ENCODE results near the gene NCK2.

NCK2 gene

GRCh38 chr2:105867587-105867986 lies 122.9 kb downstream of the NCK2 start:
- no peak overlapping the region for H3K4me3 ChIP-seq (ENCODE audit: low read length)
- H3K9me3 ChIP-seq (ENCODE audit: low read length): peaks cover 5% of the 10 kb centered on the region
- H2AFZ ChIP-seq (ENCODE audit: low read depth, low read length): no peak overlapping the region
- peaks cover 4% of the 10 kb centered on the region for H3K4me1 ChIP-seq (ENCODE audit: insufficient read depth, low read length)
- peaks cover 14% of the 10 kb centered on the region for H3K36me3 ChIP-seq (ENCODE audit: insufficient read depth, low read length)
- no peaks in the 10 kb centered on the region for H3K27me3 ChIP-seq (ENCODE audit: insufficient read depth, low read length)

GRCh38 chr2:105868060-105868459 lies 123.3 kb downstream of the NCK2 start:
- Histone ChIP-seq H3K4me1 (ENCODE audit: insufficient read depth, low read length) (peaks cover 8% of the 10 kb centered on the region), H3K9me3 (ENCODE audit: low read length) (peaks cover 5% of the 10 kb centered on the region), H3K27me3 (ENCODE audit: insufficient read depth, low read length) (no peaks in the 10 kb centered on the region), H3K36me3 (ENCODE audit: insufficient read depth, low read length) (peaks cover 11% of the 10 kb centered on the region), H2AFZ (ENCODE audit: low read depth, low read length) (no peak overlapping the region), H3K4me3 (ENCODE audit: low read length) (no peak overlapping the region)

DNA sequence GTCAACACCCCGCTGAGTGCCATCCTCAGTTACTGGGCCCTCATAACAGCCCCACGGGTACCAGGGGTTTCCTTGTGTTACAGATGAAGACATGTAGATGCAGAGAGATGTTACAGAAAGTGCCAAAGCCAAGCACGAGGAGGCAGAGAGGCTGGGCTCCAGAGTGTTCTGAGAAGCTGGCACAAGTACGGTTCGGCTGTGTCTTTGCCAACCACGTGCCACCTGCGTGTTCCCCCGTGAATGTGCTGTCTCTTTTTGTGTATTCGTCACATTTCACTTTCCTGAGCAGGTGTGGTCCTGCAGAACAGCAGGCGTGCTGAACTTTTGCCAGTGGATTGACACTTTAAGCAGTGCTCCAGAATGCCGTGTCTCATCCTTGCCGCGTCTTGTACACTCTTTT lies 124.6 kb downstream of the NCK2 start:
- H3K27me3 ChIP-seq (ENCODE audit: insufficient read depth, low read length): no peaks in the 10 kb centered on the region
- peaks cover 8% of the 10 kb centered on the region for H3K36me3 ChIP-seq (ENCODE audit: insufficient read depth, low read length)

GRCh38 chr2:105870062-105870461 lies 125.3 kb downstream of the NCK2 start:
- Histone ChIP-seq H3K36me3 (ENCODE audit: insufficient read depth, low read length) (peaks cover 8% of the 10 kb centered on the region), H3K27me3 (ENCODE audit: insufficient read depth, low read length) (no peaks in the 10 kb centered on the region), H3K4me1 (ENCODE audit: insufficient read depth, low read length) (peaks cover 12% of the 10 kb centered on the region), H2AFZ (ENCODE audit: low read depth, low read length) (no peak overlapping the region), H3K9me3 (ENCODE audit: low read length) (peaks cover 5% of the 10 kb centered on the region), H3K4me3 (ENCODE audit: low read length) (no peak overlapping the region)

More for the DNA sequence above, 124.6 kb downstream of the NCK2 start:
- Histone ChIP-seq H2AFZ (ENCODE audit: low read depth, low read length) (no peak overlapping the region), H3K4me1 (ENCODE audit: insufficient read depth, low read length) (peaks cover 12% of the 10 kb centered on the region), H3K9me3 (ENCODE audit: low read length) (peaks cover 5% of the 10 kb centered on the region), H3K4me3 (ENCODE audit: low read length) (no peak overlapping the region)

DNA sequence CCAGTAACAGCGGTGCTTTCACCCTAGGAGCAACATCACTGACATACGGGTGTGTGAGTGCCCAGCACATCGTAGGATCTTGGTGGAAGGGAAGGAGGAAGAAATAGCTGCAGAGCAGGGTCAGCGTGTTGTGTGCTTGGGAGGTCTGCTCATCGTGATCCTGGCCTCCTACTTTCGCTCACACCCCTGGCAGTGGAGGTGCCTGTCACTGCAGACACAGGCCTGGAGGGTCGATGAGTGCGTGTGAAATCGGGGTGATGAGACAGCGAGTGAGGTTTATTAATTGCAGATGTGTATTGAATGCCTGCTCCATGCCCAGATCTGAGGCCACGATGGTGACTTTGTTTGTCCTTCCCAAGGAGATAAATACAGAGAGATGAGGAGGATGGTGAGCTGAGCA lies 126.1 kb downstream of the NCK2 start:
- Histone ChIP-seq H3K4me3 (ENCODE audit: low read length) (no peak overlapping the region), H3K27me3 (ENCODE audit: insufficient read depth, low read length) (no peaks in the 10 kb centered on the region), H3K36me3 (ENCODE audit: insufficient read depth, low read length) (peaks cover 8% of the 10 kb centered on the region), H3K4me1 (ENCODE audit: insufficient read depth, low read length) (peaks cover 12% of the 10 kb centered on the region), H2AFZ (ENCODE audit: low read depth, low read length) (no peak overlapping the region), H3K9me3 (ENCODE audit: low read length) (peaks cover 5% of the 10 kb centered on the region)

DNA sequence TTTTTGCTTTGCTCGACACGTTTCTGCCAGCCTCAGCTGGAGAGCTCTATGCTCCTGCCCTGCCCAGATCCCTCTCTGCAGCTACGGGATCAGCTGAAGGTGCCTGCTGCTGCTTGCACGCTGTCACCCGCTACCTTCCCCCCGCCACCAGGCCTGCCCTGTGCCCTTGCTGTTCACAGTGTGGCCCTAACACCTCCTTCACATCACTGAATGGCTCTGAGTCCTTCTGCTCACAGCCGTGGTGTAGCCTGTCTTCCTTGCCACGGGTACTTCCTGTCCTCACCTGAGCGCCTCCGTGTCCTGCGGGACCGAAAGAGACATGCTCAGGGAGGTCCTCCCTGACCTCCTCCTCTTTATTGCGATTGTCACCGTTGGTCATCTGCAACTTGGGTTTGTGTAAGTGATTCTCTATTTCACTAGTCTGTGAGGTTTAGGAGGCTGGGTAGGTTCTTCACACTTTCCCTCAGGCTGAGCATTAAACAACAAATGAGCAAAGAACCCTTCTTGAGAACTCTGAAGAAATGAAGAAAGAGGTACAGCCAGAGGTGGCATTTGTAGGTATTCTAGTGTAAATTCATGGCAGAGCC lies 127.5 kb downstream of the NCK2 start:
- Histone ChIP-seq H3K4me3 (ENCODE audit: low read length) (no peak overlapping the region), H3K9me3 (ENCODE audit: low read length) (peaks cover 8% of the 10 kb centered on the region), H2AFZ (ENCODE audit: low read depth, low read length) (no peak overlapping the region), H3K36me3 (ENCODE audit: insufficient read depth, low read length) (peaks cover 11% of the 10 kb centered on the region), H3K27me3 (ENCODE audit: insufficient read depth, low read length) (no peaks in the 10 kb centered on the region), H3K4me1 (ENCODE audit: insufficient read depth, low read length) (peaks cover 7% of the 10 kb centered on the region)

DNA sequence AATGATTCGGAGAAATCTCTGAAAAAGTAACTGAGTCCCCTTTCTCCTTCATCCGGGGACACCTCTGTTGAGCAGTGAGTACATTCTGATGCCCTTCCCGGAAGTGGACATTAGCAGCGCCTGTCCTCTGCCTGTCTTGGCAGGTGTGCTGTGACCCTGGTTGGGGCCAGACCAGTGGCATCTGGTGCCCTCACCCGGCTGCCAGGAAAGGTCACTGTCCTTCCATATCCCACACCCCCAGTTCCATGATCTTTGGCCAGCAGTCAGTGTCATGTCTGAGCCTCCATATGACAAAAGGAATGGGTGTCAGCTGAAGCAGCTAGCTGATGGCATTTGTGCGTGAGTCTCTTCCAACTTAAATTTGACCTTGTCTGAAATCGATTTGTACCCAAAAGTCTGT lies 128.1 kb downstream of the NCK2 start:
- Histone ChIP-seq H3K4me3 (ENCODE audit: low read length) (no peak overlapping the region), H3K9me3 (ENCODE audit: low read length) (peaks cover 8% of the 10 kb centered on the region), H3K4me1 (ENCODE audit: insufficient read depth, low read length) (peaks cover 7% of the 10 kb centered on the region), H3K36me3 (ENCODE audit: insufficient read depth, low read length) (peaks cover 14% of the 10 kb centered on the region), H2AFZ (ENCODE audit: low read depth, low read length) (no peak overlapping the region), H3K27me3 (ENCODE audit: insufficient read depth, low read length) (no peaks in the 10 kb centered on the region)

DNA sequence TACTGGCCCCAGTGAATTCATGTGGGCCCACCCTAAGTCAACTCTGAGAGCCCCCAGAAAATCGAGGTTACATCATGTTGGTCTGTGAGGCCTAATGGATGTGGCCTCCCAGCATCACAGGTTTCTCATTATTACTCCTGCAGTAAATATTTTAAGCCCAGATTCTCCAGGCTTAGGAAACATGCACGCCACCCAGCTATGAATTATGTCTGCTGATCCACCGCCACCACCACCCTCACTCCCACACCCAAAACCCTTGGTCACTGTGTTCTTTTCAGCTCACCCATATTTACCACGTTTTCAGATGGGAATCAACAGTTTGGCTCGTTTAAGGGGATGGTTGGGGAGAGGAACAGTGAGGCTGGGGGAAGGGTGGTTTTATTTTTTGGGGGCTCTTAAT lies 128.6 kb downstream of the NCK2 start:
- Histone ChIP-seq H3K27me3 (ENCODE audit: insufficient read depth, low read length) (no peaks in the 10 kb centered on the region), H3K9me3 (ENCODE audit: low read length) (peaks cover 8% of the 10 kb centered on the region), H3K4me3 (ENCODE audit: low read length) (no peak overlapping the region), H3K36me3 (ENCODE audit: insufficient read depth, low read length) (peaks cover 17% of the 10 kb centered on the region), H3K4me1 (ENCODE audit: insufficient read depth, low read length) (peaks cover 7% of the 10 kb centered on the region), H2AFZ (ENCODE audit: low read depth, low read length) (no peak overlapping the region)

- peaks cover 7% of the 10 kb centered on the region for H3K4me1 ChIP-seq (ENCODE audit: insufficient read depth, low read length)
- no peak overlapping the region for H2AFZ ChIP-seq (ENCODE audit: low read depth, low read length)
- H3K27me3 ChIP-seq (ENCODE audit: insufficient read depth, low read length): no peaks in the 10 kb centered on the region
- no peak overlapping the region for H3K4me3 ChIP-seq (ENCODE audit: low read length)
- peaks cover 11% of the 10 kb centered on the region for H3K9me3 ChIP-seq (ENCODE audit: low read length)
- peaks cover 20% of the 10 kb centered on the region for H3K36me3 ChIP-seq (ENCODE audit: insufficient read depth, low read length)
Measured at GRCh38 chr2:105873721-105874120, 129.0 kb downstream of the NCK2 start.

DNA sequence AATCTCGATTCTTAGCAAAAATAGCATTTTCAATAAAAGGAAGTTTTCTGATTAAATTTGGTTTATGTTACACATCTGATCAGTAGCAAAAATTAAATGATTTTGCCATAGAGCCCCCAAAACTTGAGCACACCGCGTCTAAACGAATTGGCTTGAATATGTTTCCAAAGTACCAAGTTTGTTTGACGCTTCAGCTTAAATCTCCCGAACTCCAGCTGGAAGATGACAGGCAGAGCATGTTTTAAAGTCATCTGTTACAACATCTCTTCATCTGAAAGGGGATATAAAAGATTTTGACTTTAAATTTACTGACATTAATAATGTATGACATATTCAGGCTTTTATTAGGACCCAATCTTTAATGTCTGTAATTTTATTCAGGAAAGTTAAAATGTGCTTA lies 129.8 kb downstream of the NCK2 start:
- Histone ChIP-seq H3K4me1 (ENCODE audit: insufficient read depth, low read length) (peaks cover 7% of the 10 kb centered on the region), H3K36me3 (ENCODE audit: insufficient read depth, low read length) (peaks cover 20% of the 10 kb centered on the region), H3K9me3 (ENCODE audit: low read length) (peaks cover 16% of the 10 kb centered on the region), H3K4me3 (ENCODE audit: low read length) (no peak overlapping the region), H2AFZ (ENCODE audit: low read depth, low read length) (no peak overlapping the region), H3K27me3 (ENCODE audit: insufficient read depth, low read length) (no peaks in the 10 kb centered on the region)

DNA sequence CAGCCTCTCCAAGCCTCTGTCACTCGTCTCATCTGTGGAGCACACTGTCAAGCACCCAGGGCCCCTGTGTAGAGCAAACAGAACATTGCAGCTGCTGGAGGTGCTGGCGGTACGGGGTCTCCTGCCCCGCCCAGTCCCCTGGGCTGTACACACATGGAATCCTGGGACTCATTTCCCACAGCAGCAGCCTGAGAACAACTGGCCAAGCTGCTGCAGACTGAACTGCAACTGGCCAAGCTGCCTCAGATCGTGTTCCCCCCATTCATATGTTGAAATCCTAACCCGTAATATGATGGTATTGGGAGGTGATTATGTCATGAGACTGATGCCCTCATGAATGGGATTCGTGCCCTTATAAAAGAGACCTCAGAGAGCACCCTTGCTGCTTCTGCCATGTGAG lies 130.5 kb downstream of the NCK2 start:
- Histone ChIP-seq H2AFZ (ENCODE audit: low read depth, low read length) (no peak overlapping the region), H3K9me3 (ENCODE audit: low read length) (peaks cover 21% of the 10 kb centered on the region), H3K36me3 (ENCODE audit: insufficient read depth, low read length) (peaks cover 20% of the 10 kb centered on the region), H3K4me1 (ENCODE audit: insufficient read depth, low read length) (peaks cover 7% of the 10 kb centered on the region), H3K4me3 (ENCODE audit: low read length) (no peak overlapping the region), H3K27me3 (ENCODE audit: insufficient read depth, low read length) (no peaks in the 10 kb centered on the region)

DNA sequence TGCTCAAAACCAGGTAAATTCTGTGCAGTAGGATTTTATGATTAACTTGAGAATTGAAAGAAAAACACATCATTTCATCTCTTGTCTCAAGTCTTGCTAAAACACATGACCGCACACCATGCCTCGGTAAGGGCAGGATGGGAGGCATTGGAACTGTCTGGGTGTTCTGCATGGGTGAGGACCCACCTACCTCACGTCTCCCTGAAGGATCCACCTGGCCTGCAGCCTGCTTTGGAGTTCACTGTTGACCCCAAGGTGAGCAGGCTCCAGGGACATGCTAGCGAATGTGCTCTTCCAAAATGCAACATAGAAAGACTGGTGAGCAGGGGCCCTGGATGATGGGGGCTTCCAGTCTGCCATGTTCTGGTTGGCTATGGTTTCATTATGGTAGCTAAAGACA lies 131.5 kb downstream of the NCK2 start:
- no peak overlapping the region for H3K4me3 ChIP-seq (ENCODE audit: low read length)
- no peaks in the 10 kb centered on the region for H3K27me3 ChIP-seq (ENCODE audit: insufficient read depth, low read length)
- no peak overlapping the region for H2AFZ ChIP-seq (ENCODE audit: low read depth, low read length)
- peaks cover 22% of the 10 kb centered on the region for H3K9me3 ChIP-seq (ENCODE audit: low read length)
- peaks cover 7% of the 10 kb centered on the region for H3K4me1 ChIP-seq (ENCODE audit: insufficient read depth, low read length)
- H3K36me3 ChIP-seq (ENCODE audit: insufficient read depth, low read length): peaks cover 21% of the 10 kb centered on the region

GRCh38 chr2:105877945-105878344 lies 133.2 kb downstream of the NCK2 start:
- Histone ChIP-seq H3K4me3 (ENCODE audit: low read length) (no peak overlapping the region), H2AFZ (ENCODE audit: low read depth, low read length) (no peak overlapping the region), H3K36me3 (ENCODE audit: insufficient read depth, low read length) (peaks cover 20% of the 10 kb centered on the region), H3K27me3 (ENCODE audit: insufficient read depth, low read length) (no peaks in the 10 kb centered on the region), H3K4me1 (ENCODE audit: insufficient read depth, low read length) (peaks cover 22% of the 10 kb centered on the region), H3K9me3 (ENCODE audit: low read length) (peaks cover 23% of the 10 kb centered on the region)

DNA sequence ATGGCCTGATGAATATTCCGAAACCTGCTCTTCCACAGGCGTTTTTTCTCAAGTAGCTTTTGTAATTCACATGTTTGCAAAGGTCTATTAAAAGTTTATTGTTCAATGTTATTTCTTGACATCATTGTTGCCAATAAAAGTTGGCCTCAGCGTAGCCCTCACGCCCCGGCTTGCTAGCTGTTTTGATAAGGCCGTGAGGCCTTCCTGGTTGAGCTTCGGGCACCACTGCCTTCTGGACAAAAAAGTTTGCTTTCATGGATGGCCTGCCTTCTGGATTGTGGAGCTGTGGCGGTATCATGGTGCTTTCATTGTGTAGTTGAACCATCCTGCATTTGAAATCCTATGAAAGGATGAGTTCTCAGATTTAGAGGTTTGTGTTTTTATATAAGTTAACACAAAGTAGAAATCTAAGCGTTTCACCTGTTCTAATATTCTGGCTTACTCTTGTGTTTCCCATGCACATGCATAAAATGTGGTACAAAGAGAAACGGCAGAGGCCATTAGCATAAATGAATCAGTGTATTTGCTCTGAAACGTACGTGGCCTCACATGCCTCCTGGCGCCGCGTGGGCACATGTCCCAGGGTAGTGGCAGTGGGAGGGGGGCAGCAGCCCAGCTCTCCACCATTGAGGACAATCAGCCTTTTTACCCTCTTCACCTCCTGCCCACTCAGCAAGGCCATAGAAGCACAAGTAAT lies 134.5 kb downstream of the NCK2 start:
- peaks cover 20% of the 10 kb centered on the region for H3K36me3 ChIP-seq (ENCODE audit: insufficient read depth, low read length)
- H3K4me1 ChIP-seq (ENCODE audit: insufficient read depth, low read length): peaks cover 30% of the 10 kb centered on the region
- H3K4me3 ChIP-seq (ENCODE audit: low read length): no peak overlapping the region
- no peaks in the 10 kb centered on the region for H3K27me3 ChIP-seq (ENCODE audit: insufficient read depth, low read length)
- peaks cover 23% of the 10 kb centered on the region for H3K9me3 ChIP-seq (ENCODE audit: low read length)
- H2AFZ ChIP-seq (ENCODE audit: low read depth, low read length): no peak overlapping the region
